Tongue (tissue), 2 donors: ENCODE results near the gene ALB. TPM values are rescaled to one million over a fixed set of nuclear protein-coding genes. Genes with fewer than 3 reads are reported as not detected.

Experiments used
- DNase-seq: peaks from one replicate; pipeline ENCODE4 v3.0.0-alpha.2; 2015
- total RNA-seq: library from RNA; depleted of rRNA; stranded (reverse); fragments of >200 nt; gene quantifications from one replicate; pipeline ENCODE4 v1.2.3, GENCODE V29; 2014

Gene ALB
- total RNA-seq, 1 donor from 2014 or later = not detected

DNA sequence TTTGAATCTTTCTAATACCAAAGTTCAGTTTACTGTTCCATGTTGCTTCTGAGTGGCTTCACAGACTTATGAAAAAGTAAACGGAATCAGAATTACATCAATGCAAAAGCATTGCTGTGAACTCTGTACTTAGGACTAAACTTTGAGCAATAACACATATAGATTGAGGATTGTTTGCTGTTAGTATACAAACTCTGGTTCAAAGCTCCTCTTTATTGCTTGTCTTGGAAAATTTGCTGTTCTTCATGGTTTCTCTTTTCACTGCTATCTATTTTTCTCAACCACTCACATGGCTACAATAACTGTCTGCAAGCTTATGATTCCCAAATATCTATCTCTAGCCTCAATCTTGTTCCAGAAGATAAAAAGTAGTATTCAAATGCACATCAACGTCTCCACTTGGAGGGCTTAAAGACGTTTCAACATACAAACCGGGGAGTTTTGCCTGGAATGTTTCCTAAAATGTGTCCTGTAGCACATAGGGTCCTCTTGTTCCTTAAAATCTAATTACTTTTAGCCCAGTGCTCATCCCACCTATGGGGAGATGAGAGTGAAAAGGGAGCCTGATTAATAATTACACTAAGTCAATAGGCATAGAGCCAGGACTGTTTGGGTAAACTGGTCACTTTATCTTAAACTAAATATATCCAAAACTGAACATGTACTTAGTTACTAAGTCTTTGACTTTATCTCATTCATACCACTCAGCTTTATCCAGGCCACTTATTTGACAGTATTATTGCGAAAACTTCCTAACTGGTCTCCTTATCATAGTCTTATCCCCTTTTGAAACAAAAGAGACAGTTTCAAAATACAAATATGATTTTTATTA lies 28.3 kb downstream of the ALB start:
- DNase-seq = no peak

GRCh38 chr4:73433140-73433539 lies 29.1 kb downstream of the ALB start:
- DNase-seq = no peak

DNA sequence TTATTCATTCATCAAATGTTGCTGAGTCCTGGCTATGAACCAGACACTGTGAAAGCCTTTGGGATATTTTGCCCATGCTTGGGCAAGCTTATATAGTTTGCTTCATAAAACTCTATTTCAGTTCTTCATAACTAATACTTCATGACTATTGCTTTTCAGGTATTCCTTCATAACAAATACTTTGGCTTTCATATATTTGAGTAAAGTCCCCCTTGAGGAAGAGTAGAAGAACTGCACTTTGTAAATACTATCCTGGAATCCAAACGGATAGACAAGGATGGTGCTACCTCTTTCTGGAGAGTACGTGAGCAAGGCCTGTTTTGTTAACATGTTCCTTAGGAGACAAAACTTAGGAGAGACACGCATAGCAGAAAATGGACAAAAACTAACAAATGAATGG lies 30.2 kb downstream of the ALB start:
- no peak for DNase-seq

DNA sequence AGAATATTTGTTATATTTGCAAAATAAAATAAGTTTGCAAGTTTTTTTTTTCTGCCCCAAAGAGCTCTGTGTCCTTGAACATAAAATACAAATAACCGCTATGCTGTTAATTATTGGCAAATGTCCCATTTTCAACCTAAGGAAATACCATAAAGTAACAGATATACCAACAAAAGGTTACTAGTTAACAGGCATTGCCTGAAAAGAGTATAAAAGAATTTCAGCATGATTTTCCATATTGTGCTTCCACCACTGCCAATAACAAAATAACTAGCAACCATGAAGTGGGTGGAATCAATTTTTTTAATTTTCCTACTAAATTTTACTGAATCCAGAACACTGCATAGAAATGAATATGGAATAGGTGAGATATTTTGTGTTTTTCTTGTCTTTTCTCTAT lies 31.9 kb downstream of the ALB start, which contains the start of gene AFP:
Gene AFP, plus strand, starts transcription at position 238 of the 400 bp plus-strand sequence. Its CDS starts 42 bp downstream, at position 280.
- DNase-seq = no peak

DNA sequence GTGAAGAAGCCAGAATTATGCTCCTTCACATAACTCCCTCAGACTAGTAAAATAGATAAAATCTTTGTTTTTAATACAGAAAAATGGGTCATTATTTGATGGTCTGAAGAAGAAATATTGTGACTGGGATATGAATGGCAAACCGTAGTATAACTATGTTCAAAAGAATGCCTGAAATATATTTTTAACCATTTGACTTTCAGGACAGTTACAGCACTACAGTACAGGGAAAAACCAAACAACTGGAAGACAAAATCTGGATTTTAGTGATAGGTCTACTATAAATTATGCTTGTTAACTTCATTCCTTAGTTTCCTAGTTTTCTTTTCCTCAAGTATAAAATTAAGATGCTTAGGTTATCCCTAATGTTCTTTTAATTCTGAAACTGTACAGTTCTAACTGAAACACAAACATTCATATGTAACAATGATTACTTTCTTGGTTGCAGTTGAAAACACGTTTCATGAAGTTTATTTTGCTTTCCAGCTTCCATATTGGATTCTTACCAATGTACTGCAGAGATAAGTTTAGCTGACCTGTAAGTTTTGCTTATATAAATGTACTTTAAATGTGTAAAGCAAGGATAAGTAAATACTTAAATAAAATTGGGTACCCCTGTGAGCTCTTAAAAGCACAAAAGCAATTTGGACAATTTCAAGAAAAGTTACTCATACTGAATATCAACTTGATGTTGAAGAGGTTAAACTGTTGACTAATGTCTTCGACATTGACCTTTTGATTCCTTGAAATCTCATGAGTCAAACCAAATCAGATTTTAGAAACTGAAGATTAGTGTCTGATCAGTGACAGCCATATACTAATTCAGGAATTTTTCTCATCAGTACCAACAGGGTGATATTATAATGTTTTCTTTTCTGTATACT lies 32.8 kb downstream of the ALB start:
- no peak for DNase-seq

DNA sequence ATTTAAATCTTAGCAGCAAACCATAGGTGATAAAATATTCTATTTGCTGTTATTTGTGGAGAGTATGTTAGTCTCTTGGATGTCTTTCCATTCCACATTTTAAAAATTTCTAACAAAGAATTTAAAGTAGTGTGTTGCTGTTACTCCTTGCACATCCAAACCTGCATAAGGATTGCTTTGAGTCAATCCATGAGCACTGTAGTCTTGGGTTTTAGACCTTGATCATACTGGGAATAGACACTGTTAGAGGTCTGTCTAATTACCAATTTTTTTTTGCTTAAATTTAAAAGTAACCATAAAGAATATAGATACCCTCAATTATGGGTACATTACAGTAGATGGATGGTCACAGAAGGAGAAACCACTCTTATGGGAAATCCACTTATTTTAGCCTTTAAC lies 33.5 kb downstream of the ALB start:
- DNase-seq = no peak

- DNase-seq = no peak
Measured at GRCh38 chr4:73438048-73438447, 34.0 kb downstream of the ALB start.

GRCh38 chr4:73438582-73439215 lies 34.6 kb downstream of the ALB start:
- no peak for DNase-seq

DNA sequence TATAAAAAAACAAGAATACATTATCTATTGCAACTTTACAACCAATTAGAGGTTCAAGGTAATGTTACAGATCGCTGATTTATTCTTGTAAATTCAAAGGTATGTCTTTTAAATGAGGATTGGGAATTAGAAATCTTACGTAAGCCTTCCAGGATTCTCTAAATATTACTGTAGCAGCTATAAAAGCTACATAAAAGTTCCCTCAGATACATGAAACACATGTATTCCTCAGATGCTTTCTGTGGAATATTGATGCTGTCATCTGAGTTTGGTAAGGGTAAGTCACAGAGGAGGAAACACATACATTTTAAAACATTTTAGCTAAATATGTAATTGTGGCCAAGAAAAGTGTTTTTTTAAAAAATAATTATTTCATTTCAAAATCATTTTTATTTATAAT lies 35.4 kb downstream of the ALB start:
- no peak for DNase-seq

GRCh38 chr4:73439991-73440390 lies 35.9 kb downstream of the ALB start:
- DNase-seq = no peak

GRCh38 chr4:73440653-73441052 lies 36.6 kb downstream of the ALB start:
- DNase-seq = no peak

- DNase-seq = no peak
Measured at GRCh38 chr4:73442275-73442674, 38.2 kb downstream of the ALB start.

DNA sequence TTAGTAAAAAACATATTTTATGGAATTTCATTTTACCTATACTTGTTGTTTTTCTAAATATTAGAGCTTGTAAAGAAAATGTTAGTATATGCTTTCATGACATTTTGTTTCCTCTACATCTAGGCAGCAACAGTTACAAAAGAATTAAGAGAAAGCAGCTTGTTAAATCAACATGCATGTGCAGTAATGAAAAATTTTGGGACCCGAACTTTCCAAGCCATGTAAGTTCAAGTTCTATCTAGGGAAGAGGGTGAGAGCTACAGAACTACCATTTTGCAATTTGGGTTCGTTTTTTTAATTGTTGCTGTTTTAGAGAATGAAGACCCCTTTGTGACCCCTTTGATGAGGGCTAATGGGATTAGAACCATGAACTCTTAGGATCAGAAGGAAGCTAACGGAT lies 39.1 kb downstream of the ALB start:
- no peak for DNase-seq

DNA sequence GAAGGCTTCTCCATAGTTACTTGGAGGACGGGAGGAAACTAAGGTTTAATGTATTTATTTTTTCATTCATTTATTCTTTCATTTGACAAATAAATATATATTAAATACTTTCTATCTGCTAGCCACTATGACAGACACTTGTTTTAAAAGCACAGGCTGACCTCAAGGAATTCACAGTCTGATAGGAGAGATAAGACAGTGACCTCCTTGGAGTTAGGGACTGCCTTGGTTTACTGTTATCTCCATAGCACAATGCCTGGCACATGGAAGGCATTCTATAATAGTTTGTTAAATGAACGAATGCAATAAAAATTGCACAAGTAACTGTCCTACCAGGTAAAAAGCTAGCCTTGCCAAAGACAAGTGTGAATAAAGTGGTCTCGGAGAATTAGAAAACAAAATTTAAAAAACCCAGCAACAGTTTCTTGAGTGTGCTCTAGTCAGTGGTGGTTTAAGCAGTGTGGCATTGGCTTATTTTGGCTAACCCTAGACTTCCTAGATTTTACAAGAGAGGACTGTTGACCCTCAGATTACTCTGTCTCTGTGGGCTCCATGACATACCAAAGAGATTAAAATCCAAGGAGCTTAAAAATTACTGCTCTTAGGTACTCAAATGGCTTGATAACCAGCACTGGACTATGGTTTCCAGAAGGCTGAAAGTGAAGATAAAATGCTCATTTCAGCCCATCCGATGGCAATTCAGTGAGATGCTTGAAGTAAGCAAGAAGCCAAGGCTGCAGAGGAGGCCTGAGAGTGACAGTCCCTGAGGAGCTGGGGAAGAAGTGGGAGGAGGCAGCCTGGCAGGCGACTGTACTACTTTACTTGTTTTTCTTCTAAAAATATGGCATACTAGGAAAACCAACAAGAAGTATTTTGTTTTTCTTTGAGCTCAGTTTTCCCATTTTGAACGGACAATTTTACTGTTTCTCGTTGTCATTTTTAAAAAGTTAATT lies 41.6 kb downstream of the ALB start:
- DNase-seq = no peak

- peak; percentile 35 for DNase-seq
Measured at GRCh38 chr4:73446336-73446938, 42.4 kb downstream of the ALB start.

DNA sequence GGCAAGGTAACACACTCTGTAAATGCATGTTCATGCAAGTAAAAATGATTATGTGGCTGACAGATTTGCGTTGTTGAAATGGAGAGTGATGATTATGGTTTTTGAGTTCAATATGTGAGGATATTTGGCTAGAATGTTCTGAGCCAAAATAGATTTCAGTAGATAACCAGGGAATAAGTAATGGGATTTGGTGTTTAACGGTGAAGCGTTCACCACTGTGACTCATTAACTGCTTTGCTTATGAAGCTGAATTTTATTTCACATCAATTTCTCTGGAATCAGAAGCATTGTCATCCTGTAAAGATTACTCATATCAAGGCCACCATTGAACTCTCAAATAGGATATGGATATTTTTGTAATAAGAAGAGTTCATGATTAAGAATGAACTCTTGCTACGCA lies 43.6 kb downstream of the ALB start:
- no peak for DNase-seq

- DNase-seq = no peak
Measured at GRCh38 chr4:73448448-73449203, 44.5 kb downstream of the ALB start.

DNA sequence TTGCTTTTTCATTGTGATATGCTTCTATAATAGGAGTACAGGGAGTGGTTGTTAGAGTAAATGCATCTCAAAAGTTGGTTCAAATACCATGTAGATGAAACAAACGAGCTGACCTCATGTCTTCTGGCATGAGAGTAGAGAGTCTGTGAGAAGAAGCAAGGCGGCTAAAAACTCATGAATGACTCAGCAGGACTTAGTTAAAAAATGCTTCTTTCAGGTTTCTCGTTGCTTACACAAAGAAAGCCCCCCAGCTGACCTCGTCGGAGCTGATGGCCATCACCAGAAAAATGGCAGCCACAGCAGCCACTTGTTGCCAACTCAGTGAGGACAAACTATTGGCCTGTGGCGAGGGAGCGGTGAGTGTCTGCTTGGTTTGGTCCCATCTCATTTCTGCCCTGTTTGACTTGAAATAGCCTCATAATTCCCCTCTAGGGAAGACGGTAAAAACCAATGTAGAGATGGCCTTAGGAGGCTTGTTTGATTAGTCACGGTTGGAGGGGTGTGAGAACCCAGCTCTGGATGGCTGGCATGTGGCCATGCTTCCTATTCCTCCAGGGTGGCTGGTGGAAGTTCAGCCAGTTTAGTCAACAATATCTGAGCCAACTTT lies 46.4 kb downstream of the ALB start:
- peak; percentile 42 for DNase-seq

DNA sequence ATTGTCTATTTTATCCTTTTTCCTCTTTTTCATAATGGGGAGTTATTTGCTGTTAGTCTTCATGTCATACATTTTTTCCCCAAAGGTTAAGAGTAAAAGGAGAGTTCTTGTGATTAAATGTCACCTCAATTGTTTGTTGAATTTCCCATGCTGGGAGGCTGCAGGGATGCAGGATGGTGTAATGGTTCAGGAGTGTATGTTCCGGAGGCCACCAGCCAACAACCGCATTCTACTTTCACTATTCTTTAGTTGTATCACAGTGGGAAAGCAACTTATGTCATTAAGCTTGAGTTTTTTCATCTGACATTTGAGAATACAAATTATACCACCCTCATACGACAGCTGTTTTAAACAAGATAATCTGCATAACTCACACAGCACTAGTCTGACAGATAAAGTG lies 47.3 kb downstream of the ALB start:
- DNase-seq = peak; percentile 77
